Heart right ventricle (tissue), 16 donors: ENCODE results near the gene ZFAND6. TPM values are rescaled to one million over a fixed set of nuclear protein-coding genes. Genes with fewer than 3 reads are reported as not detected.

Source experiments
- ATAC-seq, 8 donors: fragments of 200-7000 bp; cut with Tn5 transposase; one replicate each; pipeline ENCODE4 v1.9.1; 2020; ENCODE audit warnings: mild to moderate bottlenecking in 8 of 8, moderate library complexity in 8 of 8, moderate number of reproducible peaks in 1 of 8
- DNase-seq, 2 donors: peaks; one replicate each; pipeline ENCODE4 v3.0.0-alpha.2; 2020
- H3K27ac ChIP-seq, 10 donors: fragments of 200-600 bp; sonication (generic) in 2 of 10; one replicate each; pipeline versions ENCODE4 v1.5.0 to v1.8.0; 2020 to 2022; ENCODE audit warnings: mild to moderate bottlenecking in 3 of 10
- H3K27me3 ChIP-seq, 7 donors: fragments of 200-600 bp; one replicate each; pipeline ENCODE4 v1.8.0; 2021 to 2022; ENCODE audit warnings: mild to moderate bottlenecking in 2 of 7
- H3K36me3 ChIP-seq, 9 donors: fragments of 200-600 bp; sonication (generic) in 1 of 9; one replicate each; pipeline versions ENCODE4 v1.5.0 to v1.8.0; 2020 to 2022; ENCODE audit warnings: mild to moderate bottlenecking in 2 of 9
- H3K4me1 ChIP-seq, 9 donors: fragments of 200-600 bp; sonication (generic) in 1 of 9; one replicate each; pipeline versions ENCODE4 v1.5.0 to v1.8.0; 2020 to 2022; ENCODE audit warnings: mild to moderate bottlenecking in 4 of 9
- H3K4me3 ChIP-seq, 10 donors: fragments of 200-600 bp; sonication (generic) in 2 of 10; one replicate each; pipeline versions ENCODE4 v1.5.0 to v1.8.0; 2020 to 2022; ENCODE audit warnings: mild to moderate bottlenecking in 7 of 10, moderate library complexity in 2 of 10
- H3K9me3 ChIP-seq, 11 donors: fragments of 200-600 bp in 10 of 11; sonication (generic) in 2 of 11; one replicate each; pipeline versions ENCODE4 v1.5.0 to v1.8.0; 2013 to 2022; ENCODE audit warnings: mild to moderate bottlenecking in 2 of 11, control low read depth in 1 of 11, moderate library complexity in 1 of 11
- CTCF ChIP-seq, 9 donors: fragments of 200-600 bp; sonication (generic) in 2 of 9; IDR thresholded peaks; one replicate each; pipeline versions ENCODE4 v1.5.0 to v1.8.0; 2021 to 2022; ENCODE audit warnings: antibody characterized with exemption in 9 of 9, mild to moderate bottlenecking in 5 of 9, moderate library complexity in 1 of 9
- WGBS, 2 donors: extraction: QIAGEN DNeasy Blood & Tissue Kit; methylation state at CpG; one replicate each; pipeline ENCODE4 v1.1.7; 2013; ENCODE audit warnings: inconsistent platforms in 1 of 2; 5-methylcytosine and 5-hydroxymethylcytosine counted together
- intact Hi-C, 10 donors: fragments of 100-400 bp; cut with DNase I; formaldehyde crosslinking; loops; one replicate each; pipeline versions ENCODE4 v1.11.1 to v1.14.2; 2022
- polyA plus RNA-seq, 2 donors: library from polyadenylated mRNA; stranded (reverse); fragments of 200-250 nt; gene quantifications; one replicate each; pipeline ENCODE4 v1.2.3, GENCODE V29; 2013
- total RNA-seq, 10 donors: library from RNA; stranded (reverse); fragmentation: NEBNext Ultra II Directional in 3 of 10; extraction: Animal tissue kit (Norgen Biotek cat#: 25700) in 3 of 10; gene quantifications; one replicate each; pipeline versions ENCODE4 v1.2.1 to v1.2.4, GENCODE V29; 2021 to 2023
- donor health status: Arrhythmogenic right ventricular cardiomyopathy.
- donor health status: ischemic (EF 13 %, LVEDD 7.1; RV severe dilation, severe dysfunction).
- donor health status: healthy with polysubstance abuse.
- donor health status: DM: no; HTN: yes; CAD: no.
- donor health status: DM: no; HTN: no; CAD: no.
- donor health status: ischemic (EF 25% LVEDD 6.9; RV normal size, moderate dysfunction).
- donor health status: ischemic (EF 25% LVEDD 5.7; RV mildly dilated, moderate dysfunction).
- donor health status: healthy.
- donor health status: DM: yes; HTN: yes; CAD: no.
- donor health status: Ischemic cardiomyopathy.
- donor health status: ischemic (EF 35%, LVEDD 5.7; RV mildly dilated, moderate dysfunction).
- donor health status: nonischemic (EF 11% LVEDD 7.7; RV severe dilation, severe dysfunction).
- donor health status: DM: yes; HTN: yes; CAD: no.
- donor health status: PGD.
- donor health status: ischemic (EF 29% LVEDD 5.4; RV normal size, mild dysfunction).
- donor health status: nonischemic (EF 23%, LVEDD 6.1; RV moderate dilation, normal function).

The ZFAND6 gene
- total and polyA plus RNA-seq, 12 donors = 34.5 to 89.5 (median 72.7) TPM

GRCh38 chr15:80107204-80107603, 47.7 kb downstream of the ZFAND6 start:
- H3K36me3 ChIP-seq = peaks cover 0 to 9% (median 0%) of the 10 kb centered on the region in 9 donors
- TF ChIP-seq CTCF (IDR thresholded peaks at IDR 0.05) = no peak
- H3K9me3 ChIP-seq = no peaks in the 10 kb centered on the region
- no peak overlapping the region for H3K27ac ChIP-seq
- DNase-seq = no peak
- no peak for ATAC-seq
- no peak overlapping the region for H3K4me3 ChIP-seq
- 90 to 94% methylated on average over 6 of the region's 6 CpGs for WGBS, 2 donors
- intact Hi-C loops = no loop called here
- H3K4me1 ChIP-seq = peaks cover 0 to 41% (median 19%) of the 10 kb centered on the region in 9 donors
- H3K27me3 ChIP-seq = no peaks in the 10 kb centered on the region

- no peak for TF ChIP-seq CTCF (IDR thresholded peaks at IDR 0.05)
- Histone ChIP-seq H3K4me3 (no peak overlapping the region), H3K9me3 (no peaks in the 10 kb centered on the region), H3K27ac (no peak overlapping the region), H3K36me3 (peaks cover 0 to 9% (median 0%) of the 10 kb centered on the region in 9 donors), H3K27me3 (no peaks in the 10 kb centered on the region), H3K4me1 (peaks cover 0 to 41% (median 22%) of the 10 kb centered on the region in 9 donors)
- ATAC-seq = peak in 4 of 8 donors; percentile 33 to 55 (median 54)
- 29 to 47% methylated on average over 2 to 3 of the region's 3 CpGs for WGBS, 2 donors
- DNase-seq = peak in 1 of 2 donors; percentile 20
- intact Hi-C loops = no loop called here
Observed at GRCh38 chr15:80107774-80108173, 48.3 kb downstream of the ZFAND6 start.

- Histone ChIP-seq H3K4me1 (peaks cover 0 to 45% (median 25%) of the 10 kb centered on the region in 9 donors), H3K36me3 (no peaks in the 10 kb centered on the region), H3K4me3 (no peak overlapping the region), H3K9me3 (no peaks in the 10 kb centered on the region), H3K27ac (no peak overlapping the region), H3K27me3 (no peaks in the 10 kb centered on the region)
- TF ChIP-seq CTCF (IDR thresholded peaks at IDR 0.05) = no peak
- DNase-seq (no peak), ATAC-seq (no peak)
- intact Hi-C loops = no loop called here
- 64 to 84% methylated on average over 3 of the region's 3 CpGs for WGBS, 2 donors
Observed at GRCh38 chr15:80109388-80109787, 49.9 kb downstream of the ZFAND6 start.

- no peaks in the 10 kb centered on the region for H3K9me3 ChIP-seq
- peaks cover 0 to 54% (median 25%) of the 10 kb centered on the region in 9 donors for H3K4me1 ChIP-seq
- ATAC-seq (no peak), DNase-seq (no peak)
- H3K27ac ChIP-seq = no peak overlapping the region
- H3K36me3 ChIP-seq = no peaks in the 10 kb centered on the region
- no peak overlapping the region for H3K4me3 ChIP-seq
- no peaks in the 10 kb centered on the region for H3K27me3 ChIP-seq
- no peak for TF ChIP-seq CTCF (IDR thresholded peaks at IDR 0.05)
- intact Hi-C loops = no loop called here
Observed at GRCh38 chr15:80110920-80111319, 51.4 kb downstream of the ZFAND6 start.
